HCT116 (cell line): Measurements from ENCODE around the gene FNDC4. TPM values are rescaled to one million over a fixed set of nuclear protein-coding genes. Genes with fewer than 3 reads are reported as not detected.

Experiments used
- ATAC-seq: fragments of 200-7000 bp; cut with Tn5 transposase; 2 replicates; pipeline ENCODE4 v1.9.1; 2020; ENCODE audit warnings: mild to moderate bottlenecking, moderate library complexity
- BruUV-seq: library from RNA; stranded (reverse); fragments of 400-500 nt; replicated peaks from 2 replicates; lab custom pipeline; 2021; lab: Mats Ljungman, UMichigan
- CTCF ChIA-PET: fragments of 300-600 bp; sonication (Branson Sonifier 250); formaldehyde crosslinking; loops from one replicate; lab custom pipeline; 2021; ENCODE audit warnings: antibody characterized with exemption; lab: Charles Lee
- POLR2A ChIA-PET: fragments of 300-600, 350-600 bp; sonication (Branson Sonifier 250); formaldehyde crosslinking; loops from one replicate; lab custom pipeline; 2021; ENCODE audit warnings: antibody characterized with exemption; lab: Charles Lee
- RAD21 ChIA-PET, 2 experiments: fragments of 300-600 bp; sonication (Branson Sonifier 250); formaldehyde crosslinking; loops; one replicate each; lab custom pipeline; 2023; ENCODE audit warnings: low total read pairs in 2 of 2; ENCODE audit not compliant: uncharacterized antibody in 2 of 2, unreplicated experiment in 2 of 2, low non-redundant PET in 1 of 2; lab: Charles Lee
- DNase-seq: peaks from one replicate; pipeline ENCODE4 v3.0.0-alpha.2; 2010; ENCODE audit warnings: low read depth, low spot score
- H2AFZ ChIP-seq: fragments of 200-600 bp; shearing (Covaris generic), sonication (generic); 2 replicates; pipeline ENCODE4 v1.6.1; 2017; ENCODE audit warnings: low read depth, mixed run types, mixed read lengths, antibody characterized with exemption, low read length; ENCODE audit not compliant: poor library complexity, severe bottlenecking
- H3K27ac ChIP-seq: 2 replicates; pipeline ENCODE4 v1.5.1; 2012; ENCODE audit warnings: low read depth, low read length
- H3K27me3 ChIP-seq: fragments of 200-600 bp; sonication (generic); 2 replicates; pipeline ENCODE4 v1.6.1; 2016; ENCODE audit warnings: mixed run types, low read length, mixed read lengths; ENCODE audit not compliant: insufficient read depth
- H3K36me3 ChIP-seq, 2 experiments: fragments of 200-500 bp in 1 of 2; fragments of 200-600 bp in 1 of 2; sonication (Bioruptor generic) in 1 of 2; sonication (generic) in 1 of 2; 2 replicates each; pipeline versions ENCODE4 v1.5.1 to v1.6.1; 2014 to 2016; ENCODE audit warnings: low read length in 2 of 2, inconsistent platforms in 1 of 2, mixed read lengths in 1 of 2, mixed run types in 1 of 2; ENCODE audit not compliant: insufficient read depth in 2 of 2, control insufficient read depth in 1 of 2
- H3K4me1 ChIP-seq, 2 experiments: fragments of 200-600 bp in 1 of 2; sonication (generic) in 1 of 2; 2 replicates each; pipeline versions ENCODE4 v1.5.1 to v1.6.1; 2012 to 2017; ENCODE audit warnings: low read length in 2 of 2, inconsistent platforms in 1 of 2, mild to moderate bottlenecking in 1 of 2, mixed read lengths in 1 of 2, mixed run types in 1 of 2, moderate library complexity in 1 of 2; ENCODE audit not compliant: insufficient read depth in 2 of 2, control insufficient read depth in 1 of 2
- H3K4me2 ChIP-seq: fragments of 200-600 bp; sonication (generic); 2 replicates; pipeline ENCODE4 v1.6.1; 2017; ENCODE audit warnings: mixed run types, low read length, mixed read lengths
- H3K4me3 ChIP-seq, 2 experiments: fragments of 200-600 bp in 1 of 2; sonication (generic) in 1 of 2; replicated peaks in 1 of 2; 2 replicates each; pipeline ENCODE4 v1.5.1; 2011 to 2016; ENCODE audit warnings: low read length in 2 of 2, control low read depth in 1 of 2, low read depth in 1 of 2, mild to moderate bottlenecking in 1 of 2, mixed read lengths in 1 of 2, mixed run types in 1 of 2
- H3K79me2 ChIP-seq: fragments of 200-600 bp; sonication (generic); 2 replicates; pipeline ENCODE4 v1.6.1; 2017; ENCODE audit warnings: mild to moderate bottlenecking, mixed run types, low read length, moderate library complexity, mixed read lengths; ENCODE audit not compliant: insufficient read depth
- H3K9ac ChIP-seq: fragments of 200-600 bp; sonication (generic); 2 replicates; pipeline ENCODE4 v1.6.1; 2016; ENCODE audit warnings: low read length, mixed read lengths
- H3K9me2 ChIP-seq: fragments of 200-600 bp; sonication (generic), shearing (Covaris generic); 2 replicates; pipeline ENCODE4 v1.6.1; 2017; ENCODE audit warnings: mixed run types, mild to moderate bottlenecking, moderate library complexity; ENCODE audit not compliant: insufficient read depth
- H3K9me3 ChIP-seq, 2 experiments: fragments of 200-500 bp in 1 of 2; fragments of 200-600 bp in 1 of 2; sonication (Bioruptor generic) in 1 of 2; sonication (generic) in 1 of 2; 2 replicates each; pipeline ENCODE4 v1.6.1; 2014 to 2017; ENCODE audit warnings: low read length in 2 of 2, mixed read lengths in 2 of 2, inconsistent platforms in 1 of 2, low read depth in 1 of 2, mild to moderate bottlenecking in 1 of 2, mixed run types in 1 of 2, moderate library complexity in 1 of 2; ENCODE audit not compliant: control insufficient read depth in 1 of 2, insufficient read depth in 1 of 2
- H4K20me1 ChIP-seq: fragments of 200-600 bp; sonication (generic), shearing (Covaris generic); 2 replicates; pipeline ENCODE4 v1.6.1; 2017; ENCODE audit warnings: mixed run types, mild to moderate bottlenecking, moderate library complexity; ENCODE audit not compliant: insufficient read depth
- ATF3 ChIP-seq: IDR thresholded peaks from 2 replicates; pipeline ENCODE4 v1.6.1; 2012
- CTCF ChIP-seq, 3 experiments: fragments of 200-600 bp in 1 of 3; sonication (generic) in 1 of 3; IDR thresholded peaks in 2 of 3; conservative IDR thresholded peaks in 1 of 3; 2 replicates each; pipeline ENCODE4 v1.5.1; 2012 to 2017; ENCODE audit warnings: low read depth in 2 of 3, low read length in 2 of 3, antibody characterized with exemption in 1 of 3, borderline replicate concordance in 1 of 3, control low read depth in 1 of 3, mild to moderate bottlenecking in 1 of 3, mixed read lengths in 1 of 3, mixed run types in 1 of 3, moderate library complexity in 1 of 3; ENCODE audit not compliant: insufficient read depth in 1 of 3
- EGR1 ChIP-seq: IDR thresholded peaks from 2 replicates; pipeline ENCODE4 v1.6.1; 2012; ENCODE audit warnings: low read depth
- ELF1 ChIP-seq: IDR thresholded peaks from 2 replicates; pipeline ENCODE4 v1.6.1; 2012; ENCODE audit warnings: low read depth, borderline replicate concordance
- EZH2 ChIP-seq: fragments of 200-600 bp; sonication (generic); IDR thresholded peaks from 2 replicates; pipeline ENCODE4 v1.6.1; 2017; ENCODE audit warnings: antibody characterized with exemption, mixed run types
- EZH2phosphoT487 ChIP-seq: fragments of 200-600 bp; IDR thresholded peaks from 2 replicates; pipeline ENCODE4 v1.6.1; 2018; ENCODE audit warnings: antibody characterized with exemption, borderline replicate concordance
- FOSL1 ChIP-seq: IDR thresholded peaks from 2 replicates; pipeline ENCODE4 v1.6.1; 2012; ENCODE audit warnings: low read depth
- JUND ChIP-seq: IDR thresholded peaks from 2 replicates; pipeline ENCODE4 v1.6.1; 2012
- MAX ChIP-seq: IDR thresholded peaks from 2 replicates; pipeline ENCODE4 v1.6.1; 2012
- POLR2A ChIP-seq: IDR thresholded peaks from 2 replicates; pipeline ENCODE4 v1.7.0; 2011; ENCODE audit warnings: borderline replicate concordance; ENCODE audit not compliant: insufficient read depth, insufficient read length; ENCODE audit errors: extremely low read depth
- POLR2AphosphoS5 ChIP-seq: IDR thresholded peaks from 2 replicates; pipeline ENCODE4 v1.6.1; 2011; ENCODE audit warnings: mild to moderate bottlenecking, low read depth, low read length, moderate library complexity
- RAD21 ChIP-seq: IDR thresholded peaks from 2 replicates; pipeline ENCODE4 v1.6.1; 2012; ENCODE audit warnings: low read depth, mild to moderate bottlenecking
- REST ChIP-seq: IDR thresholded peaks from 2 replicates; pipeline ENCODE4 v1.6.1; 2012; ENCODE audit warnings: low read depth
- SIN3A ChIP-seq: IDR thresholded peaks from 2 replicates; pipeline ENCODE4 v1.6.1; 2012; ENCODE audit warnings: low read depth
- SP1 ChIP-seq: IDR thresholded peaks from 2 replicates; pipeline ENCODE4 v1.6.1; 2012; ENCODE audit warnings: low read depth
- SRF ChIP-seq: IDR thresholded peaks from 2 replicates; pipeline ENCODE4 v1.6.1; 2012; ENCODE audit warnings: low read depth
- TCF7L2 ChIP-seq: IDR thresholded peaks from 2 replicates; pipeline ENCODE4 v1.7.0; 2011; ENCODE audit warnings: borderline replicate concordance, inconsistent platforms; ENCODE audit not compliant: insufficient read depth, insufficient read length; ENCODE audit errors: extremely low read depth
- YY1 ChIP-seq: IDR thresholded peaks from 2 replicates; pipeline ENCODE4 v1.6.1; 2011; ENCODE audit warnings: low read length, low read depth, moderate library complexity, mild to moderate bottlenecking; ENCODE audit not compliant: insufficient replicate concordance; ENCODE audit errors: extremely low read depth
- ZBTB33 ChIP-seq: IDR thresholded peaks from 2 replicates; pipeline ENCODE4 v1.6.1; 2011; ENCODE audit warnings: mild to moderate bottlenecking, low read length, moderate library complexity; ENCODE audit not compliant: insufficient replicate concordance; ENCODE audit errors: extremely low read depth
- ZNF274 ChIP-seq: fragments of 200-500 bp; sonication (Bioruptor generic); IDR thresholded peaks from 2 replicates; pipeline ENCODE4 v1.6.1; 2014; ENCODE audit warnings: mild to moderate bottlenecking, low read depth, low read length, inconsistent platforms
- intact Hi-C: fragments of 100-400 bp; cut with micrococcal nuclease; formaldehyde crosslinking; loops from 2 replicates; pipeline ENCODE4 v1.10.0; 2022
- total RNA-seq: library from RNA; stranded (reverse); gene quantifications from one replicate; pipeline ENCODE4 v1.2.1, GENCODE V29; 2021; ENCODE audit not compliant: unreplicated experiment

Gene FNDC4
- total RNA-seq, 1 experiment from 2014 or later, result 3.3 TPM

- Histone ChIP-seq H3K4me3 (no peak overlapping the region), H2AFZ (no peak overlapping the region), H3K9me3 (no peaks in the 10 kb centered on the region), H4K20me1 (no peaks in the 10 kb centered on the region), H3K4me2 (peak overlapping the region; percentile 76), H3K9me2 (no peaks in the 10 kb centered on the region), H3K9ac (no peak overlapping the region), H3K27me3 (peaks cover 8% of the 10 kb centered on the region; the same call in 1 of the 2 replicates), H3K36me3 (no peaks in the 10 kb centered on the region), H3K4me1 (peaks cover 4 to 22% of the 10 kb centered on the region in 2 experiments), H3K27ac (no peak overlapping the region), H3K79me2 (no peaks in the 10 kb centered on the region)
- CTCF ChIA-PET, result no interaction called here
- DNase-seq (no peak), ATAC-seq (no peak)
- BruUV-seq, result TSS peak; percentile 52
- intact Hi-C loops, result no loop called here
- RAD21 ChIA-PET, result no interaction called here
- POLR2A ChIA-PET, result no interaction called here
- TF ChIP-seq YY1, result no peak
- TF ChIP-seq SIN3A, result no peak
- TF ChIP-seq CTCF (IDR thresholded peaks at IDR 0.05 in 2 of 3, conservative IDR thresholded peaks at IDR 0.05 in 1 of 3; ENCODE audit: borderline replicate concordance in 1 of 3, insufficient read depth in 1 of 3, low read depth in 2 of 3, low read length in 2 of 3), result no peak
- no peak for TF ChIP-seq POLR2A
- TF ChIP-seq TCF7L2, result no peak
- no peak for TF ChIP-seq EZH2
- TF ChIP-seq ATF3, result no peak
- no peak for TF ChIP-seq EZH2phosphoT487
- TF ChIP-seq ZNF274, result no peak
- TF ChIP-seq ELF1, result no peak
- TF ChIP-seq RAD21, result no peak
- no peak for TF ChIP-seq MAX
- TF ChIP-seq POLR2AphosphoS5, result no peak
- TF ChIP-seq SRF, result no peak
- TF ChIP-seq ZBTB33, result no peak
- no peak for TF ChIP-seq REST
- no peak for TF ChIP-seq FOSL1
- TF ChIP-seq EGR1, result no peak
- TF ChIP-seq JUND, result no peak
- no peak for TF ChIP-seq SP1
- TF ChIP-seq, all 23 proteins: peak for 0
Observed at GRCh38 chr2:27493948-27494283, 1.1 kb downstream of the FNDC4 start.
